ENCODE measurements around the gene UBL7.
"Not testable (repeated sequence)": the region's sequence is repeated elsewhere in the genome, so short reads cannot be mapped to it uniquely, and the experiment has no call there.

GRCh38 chr15:74457036-74457435, 3.9 kb downstream of the UBL7 start:
- TF ChIP-seq CTCF (IDR thresholded peaks at IDR 0.05; ENCODE audit: low read length); EZH2 (IDR thresholded peaks at IDR 0.05; ENCODE audit: borderline replicate concordance, low read length): not testable (repeated sequence)

Data from OCI-LY1 (cell line).